ENCODE measurements around the gene C11orf98.

The C11orf98 gene

DNA sequence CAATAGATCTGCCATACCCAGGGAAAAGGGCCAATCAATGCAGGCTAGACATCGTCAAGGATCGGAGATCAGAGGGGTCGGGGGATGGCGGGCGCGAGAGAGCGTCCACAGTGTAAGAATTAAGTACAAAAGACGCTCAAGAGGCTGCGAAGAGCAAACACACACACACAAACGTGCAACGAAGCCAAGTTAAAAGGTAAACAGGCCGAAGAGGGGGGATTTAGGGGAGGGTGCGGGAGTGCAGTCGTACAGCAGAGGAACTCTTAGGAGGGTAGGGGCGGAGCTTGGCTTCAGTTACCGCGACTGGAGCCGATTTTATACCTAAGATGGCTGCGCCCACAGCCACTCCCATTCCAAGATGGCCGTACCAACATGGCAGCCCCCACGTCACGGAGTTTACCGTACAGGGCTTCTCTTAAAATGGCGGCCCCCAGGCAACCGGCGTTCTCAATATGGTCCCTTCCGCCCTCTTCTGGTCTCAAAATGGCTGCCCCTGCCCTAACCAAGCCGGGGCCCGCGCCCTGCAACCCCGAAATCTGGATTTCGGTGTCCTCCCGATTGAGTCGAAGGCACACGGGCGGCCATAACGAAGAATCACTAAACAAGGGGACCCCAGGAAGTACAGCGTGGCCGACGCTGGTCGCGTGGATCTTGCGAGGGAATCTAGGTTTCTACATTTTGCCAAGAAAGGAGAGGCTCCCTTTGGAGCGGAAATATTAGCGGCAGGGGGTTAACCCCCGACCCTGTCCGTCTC, 44.4 kb upstream of the C11orf98 start:
- H3K27ac Mint-ChIP-seq: peak overlapping the region; percentile 96 to 99 (median 97)
- no peak for TF ChIP-seq CTCF (IDR thresholded peaks at IDR 0.05; ENCODE audit: unreplicated experiment in 3 of 3)
- peaks cover 49% of the 10 kb centered on the region for H3K4me1 Mint-ChIP-seq
- H3K27me3 Mint-ChIP-seq (ENCODE audit: low read depth): no peaks in the 10 kb centered on the region
- H3K36me3 Mint-ChIP-seq (ENCODE audit: low read depth): peaks cover 38% of the 10 kb centered on the region
- H3K9me3 Mint-ChIP-seq: no peaks in the 10 kb centered on the region
- peak overlapping the region; percentile 83 to 91 (median 90) for H3K4me3 Mint-ChIP-seq

GRCh38 chr11:62708793-62709192, 43.8 kb upstream of the C11orf98 start:
- Mint-ChIP-seq H3K4me3 (peak overlapping the region; percentile 83 to 91 (median 90)), H3K36me3 (ENCODE audit: low read depth) (peaks cover 33% of the 10 kb centered on the region), H3K4me1 (peaks cover 49% of the 10 kb centered on the region), H3K27me3 (ENCODE audit: low read depth) (no peaks in the 10 kb centered on the region), H3K9me3 (no peaks in the 10 kb centered on the region), H3K27ac (peak overlapping the region; percentile 96 to 99 (median 97))
- TF ChIP-seq CTCF (IDR thresholded peaks at IDR 0.05; ENCODE audit: unreplicated experiment in 3 of 3): no peak

DNA sequence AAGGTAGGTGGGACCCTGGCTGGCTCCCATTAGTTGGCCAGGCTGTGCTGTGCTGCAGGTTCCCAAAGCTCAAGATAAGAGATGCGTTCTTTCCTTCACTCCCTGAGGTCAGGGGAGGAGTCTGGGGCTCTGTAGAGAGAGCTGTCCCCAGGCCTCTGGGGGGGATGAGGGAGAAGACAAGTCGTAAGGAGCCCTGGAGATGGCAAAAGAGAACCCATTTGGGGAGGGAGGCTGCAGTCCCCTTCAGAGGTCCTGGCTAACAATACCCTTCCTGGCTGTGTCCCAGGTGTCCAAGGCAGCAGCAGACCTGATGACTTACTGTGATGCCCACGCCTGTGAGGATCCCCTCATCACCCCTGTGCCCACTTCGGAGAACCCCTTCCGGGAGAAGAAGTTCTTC, 43.4 kb upstream of the C11orf98 start:
- H3K4me1 Mint-ChIP-seq: peaks cover 46% of the 10 kb centered on the region
- peaks cover 30% of the 10 kb centered on the region for H3K36me3 Mint-ChIP-seq (ENCODE audit: low read depth)
- no peaks in the 10 kb centered on the region for H3K9me3 Mint-ChIP-seq
- H3K4me3 Mint-ChIP-seq: peak overlapping the region; percentile 83 to 91 (median 90)
- no peak for TF ChIP-seq CTCF (IDR thresholded peaks at IDR 0.05; ENCODE audit: unreplicated experiment in 3 of 3)
- peak overlapping the region; percentile 96 to 99 (median 97) for H3K27ac Mint-ChIP-seq
- no peaks in the 10 kb centered on the region for H3K27me3 Mint-ChIP-seq (ENCODE audit: low read depth)

GRCh38 chr11:62707277-62707861, 42.4 kb upstream of the C11orf98 start, which contains the start of the genes BSCL2 and GNG3:
Gene BSCL2, minus strand, starts transcription at chr11:62707424. Its CDS starts 229 bp downstream, at chr11:62707195.
Gene GNG3, plus strand, starts transcription at chr11:62707676. Its CDS starts 620 bp downstream, at chr11:62708296.
- H3K9me3 Mint-ChIP-seq: no peaks in the 10 kb centered on the region

GRCh38 chr11:62706850-62707247, 41.8 kb upstream of the C11orf98 start:
- H3K4me1 Mint-ChIP-seq: peaks cover 39% of the 10 kb centered on the region
- H3K27ac Mint-ChIP-seq: peak overlapping the region; percentile 96 to 99 (median 97)
- no peaks in the 10 kb centered on the region for H3K27me3 Mint-ChIP-seq (ENCODE audit: low read depth)
- peak overlapping the region; percentile 83 to 91 (median 90) for H3K4me3 Mint-ChIP-seq
- TF ChIP-seq CTCF (IDR thresholded peaks at IDR 0.05; ENCODE audit: unreplicated experiment in 3 of 3): no peak
- no peaks in the 10 kb centered on the region for H3K9me3 Mint-ChIP-seq
- H3K36me3 Mint-ChIP-seq (ENCODE audit: low read depth): peaks cover 25% of the 10 kb centered on the region

More at GRCh38 chr11:62707277-62707861, 42.4 kb upstream of the C11orf98 start, which contains the start of the genes BSCL2 and GNG3:
- Mint-ChIP-seq H3K27me3 (ENCODE audit: low read depth) (no peaks in the 10 kb centered on the region), H3K4me1 (peaks cover 39% of the 10 kb centered on the region), H3K27ac (peak within 1 kb of the TSS; percentile 96 to 99 (median 97)), H3K4me3 (peak within 1 kb of the TSS; percentile 83 to 91 (median 90)), H3K36me3 (ENCODE audit: low read depth) (peaks cover 24% of the 10 kb centered on the region)
- no peak for TF ChIP-seq CTCF (IDR thresholded peaks at IDR 0.05; ENCODE audit: unreplicated experiment in 3 of 3)
